ENCODE results near the gene HEBP2.
A peak's percentile ranks its signal among the peaks of the same experiment; 100 is the strongest.

HEBP2 gene

DNA sequence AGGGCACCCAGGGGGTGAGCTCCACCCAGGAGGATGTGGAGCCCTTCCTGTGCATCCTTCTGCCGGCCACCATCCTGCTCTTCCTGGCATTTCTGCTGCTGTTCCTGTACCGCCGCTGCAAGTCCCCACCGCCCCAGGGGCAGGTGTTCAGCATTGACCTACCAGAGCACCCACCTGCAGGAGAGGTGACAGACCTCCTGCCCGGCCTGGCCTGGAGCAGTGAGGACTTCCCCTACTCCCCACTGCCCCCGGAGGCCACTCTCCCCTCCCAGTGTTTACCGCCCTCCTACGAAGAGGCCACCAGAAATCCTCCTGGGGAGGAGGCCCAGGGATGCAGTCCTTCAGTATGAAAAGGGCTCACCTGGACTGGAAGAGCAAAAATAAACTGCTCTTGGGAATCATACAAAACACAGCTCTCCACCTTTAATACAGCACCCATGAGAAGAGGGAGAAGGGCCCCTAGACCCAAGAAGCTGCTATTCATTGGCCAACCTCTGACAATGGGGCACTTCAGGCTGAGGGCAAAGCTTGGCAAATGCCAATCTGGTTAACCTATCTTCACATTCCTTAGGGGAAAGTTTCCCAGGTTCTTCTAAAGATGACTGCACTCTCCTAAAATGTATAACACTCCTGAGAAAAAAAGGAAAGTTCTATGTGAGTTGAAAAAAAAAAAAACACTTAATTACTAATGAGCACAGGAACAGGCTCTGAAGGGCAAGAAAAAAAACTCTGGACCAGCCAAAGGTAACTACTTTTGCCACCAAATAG lies 21.3 kb upstream of the HEBP2 start:
- TF ChIP-seq, protein P1, sequence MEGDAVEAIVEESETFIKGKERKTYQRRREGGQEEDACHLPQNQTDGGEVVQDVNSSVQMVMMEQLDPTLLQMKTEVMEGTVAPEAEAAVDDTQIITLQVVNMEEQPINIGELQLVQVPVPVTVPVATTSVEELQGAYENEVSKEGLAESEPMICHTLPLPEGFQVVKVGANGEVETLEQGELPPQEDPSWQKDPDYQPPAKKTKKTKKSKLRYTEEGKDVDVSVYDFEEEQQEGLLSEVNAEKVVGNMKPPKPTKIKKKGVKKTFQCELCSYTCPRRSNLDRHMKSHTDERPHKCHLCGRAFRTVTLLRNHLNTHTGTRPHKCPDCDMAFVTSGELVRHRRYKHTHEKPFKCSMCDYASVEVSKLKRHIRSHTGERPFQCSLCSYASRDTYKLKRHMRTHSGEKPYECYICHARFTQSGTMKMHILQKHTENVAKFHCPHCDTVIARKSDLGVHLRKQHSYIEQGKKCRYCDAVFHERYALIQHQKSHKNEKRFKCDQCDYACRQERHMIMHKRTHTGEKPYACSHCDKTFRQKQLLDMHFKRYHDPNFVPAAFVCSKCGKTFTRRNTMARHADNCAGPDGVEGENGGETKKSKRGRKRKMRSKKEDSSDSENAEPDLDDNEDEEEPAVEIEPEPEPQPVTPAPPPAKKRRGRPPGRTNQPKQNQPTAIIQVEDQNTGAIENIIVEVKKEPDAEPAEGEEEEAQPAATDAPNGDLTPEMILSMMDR (IDR thresholded peaks at IDR 0.05; ENCODE audit: low read depth, low read length), result no peak
- no peak overlapping the region for H3K4me3 ChIP-seq (replicated peaks in 1 of 2; ENCODE audit: low read depth in 2 of 2, low read length in 2 of 2)
- no peak for DNase-seq (ENCODE audit: low read depth in 2 of 2)

DNA sequence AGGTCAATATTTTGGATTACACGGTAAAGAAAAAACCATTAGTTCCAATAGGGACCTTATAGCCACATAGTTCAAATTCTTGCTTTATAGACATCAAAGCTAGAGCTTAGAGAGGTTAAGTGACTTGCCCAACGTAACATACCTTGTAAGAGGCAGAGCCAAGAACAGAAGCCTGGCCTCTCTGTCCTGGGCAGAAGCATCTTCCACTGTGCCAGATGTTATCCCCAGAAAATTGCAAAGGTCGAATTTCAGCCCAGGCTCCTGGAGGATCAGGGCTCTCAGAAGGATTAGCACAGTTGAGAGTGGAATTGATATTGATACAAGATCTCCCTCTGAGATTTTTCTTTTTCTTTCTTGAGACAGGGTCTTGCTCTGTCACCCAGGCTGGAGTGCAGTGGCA lies 20.2 kb upstream of the HEBP2 start:
- H3K4me3 ChIP-seq (replicated peaks in 1 of 2; ENCODE audit: low read depth in 2 of 2, low read length in 2 of 2), result no peak overlapping the region
- TF ChIP-seq, protein P1 (IDR thresholded peaks at IDR 0.05; ENCODE audit: low read depth, low read length), result no peak
- no peak for DNase-seq (ENCODE audit: low read depth in 2 of 2)

DNA sequence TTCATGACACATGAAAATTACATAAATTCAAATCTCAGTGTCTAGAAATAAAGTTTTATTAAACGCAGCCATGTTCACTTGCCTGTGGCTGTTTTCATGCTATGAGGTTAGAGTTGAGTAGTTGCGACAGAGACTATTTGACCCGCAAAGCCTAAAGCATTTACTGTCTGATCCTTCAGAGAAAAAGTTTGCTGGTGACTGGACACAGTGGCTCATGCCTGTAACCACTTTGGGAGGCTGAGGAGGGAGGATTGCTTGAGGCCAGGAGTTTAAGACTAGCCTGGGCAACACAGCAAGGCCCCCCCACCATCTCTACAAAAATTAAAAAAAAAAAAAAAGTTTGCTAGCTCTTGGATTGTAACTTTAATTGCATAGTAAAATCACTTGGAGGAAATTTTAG lies 17.1 kb upstream of the HEBP2 start:
- TF ChIP-seq, protein P1 (IDR thresholded peaks at IDR 0.05; ENCODE audit: low read depth, low read length), result no peak
- H3K4me3 ChIP-seq (replicated peaks in 1 of 2; ENCODE audit: low read depth in 2 of 2, low read length in 2 of 2), result no peak overlapping the region

DNA sequence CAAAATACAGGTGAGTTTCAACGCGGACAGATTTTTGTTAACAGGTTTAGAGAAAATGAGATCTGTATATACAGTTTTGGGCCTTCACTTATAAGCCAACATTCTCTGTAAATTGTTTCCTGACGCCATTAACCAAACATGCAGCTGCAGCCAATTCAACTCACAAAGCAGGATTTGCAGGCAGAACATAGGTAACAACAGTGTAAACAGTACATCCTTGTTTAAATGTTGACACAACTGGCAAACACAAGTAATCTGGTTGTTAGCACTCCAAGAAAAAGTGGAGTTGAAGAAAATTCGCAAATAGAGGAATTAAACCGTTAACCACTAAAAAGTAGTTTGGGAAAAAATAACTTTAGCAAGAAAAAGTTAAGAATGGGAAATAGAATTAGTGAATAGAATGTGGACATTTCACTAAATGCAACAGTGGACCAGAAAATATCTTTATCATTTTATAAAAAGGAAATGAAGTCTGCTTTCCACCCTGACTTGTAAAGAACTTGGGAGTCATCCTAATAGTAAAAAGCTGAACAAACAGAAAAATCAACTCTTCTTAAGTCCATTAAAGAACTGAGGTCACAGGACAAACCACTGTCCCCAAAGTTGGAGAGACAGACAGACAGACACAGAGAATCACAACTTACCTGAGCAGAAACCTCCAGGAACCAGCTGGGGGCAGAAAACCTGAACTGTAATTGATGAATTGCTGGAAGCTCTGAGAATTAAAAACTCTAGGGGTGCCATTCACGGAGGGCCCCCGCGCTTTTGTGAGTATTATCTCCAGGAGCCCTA lies 16.2 kb upstream of the HEBP2 start:
- TF ChIP-seq, protein P1 (IDR thresholded peaks at IDR 0.05; ENCODE audit: low read depth, low read length), result no peak
- no peak overlapping the region for H3K4me3 ChIP-seq (replicated peaks in 1 of 2; ENCODE audit: low read depth in 2 of 2, low read length in 2 of 2)
- no peak for DNase-seq (ENCODE audit: low read depth in 2 of 2)

More for the DNA sequence above, 17.1 kb upstream of the HEBP2 start:
- no peak for DNase-seq (ENCODE audit: low read depth in 2 of 2)

DNA sequence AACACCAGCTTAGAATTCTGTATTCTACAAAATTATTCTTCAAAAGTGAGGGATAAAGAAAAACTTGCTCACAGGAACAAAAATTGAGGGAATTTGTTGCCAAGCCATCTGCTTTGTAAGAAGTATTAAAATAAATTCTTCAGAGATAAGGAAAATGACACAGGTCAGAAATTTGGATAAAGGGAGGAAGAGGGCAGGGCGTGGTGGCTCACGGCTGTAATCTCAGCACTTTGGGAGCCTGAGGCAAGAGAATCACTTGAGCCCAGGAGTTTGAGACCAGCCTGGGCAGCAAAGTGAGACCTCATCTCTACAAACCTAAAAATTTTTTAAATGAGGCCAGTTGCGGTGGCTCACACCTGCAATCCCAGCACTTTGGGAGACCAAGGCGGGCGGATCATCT lies 14.5 kb upstream of the HEBP2 start:
- no peak overlapping the region for H3K4me3 ChIP-seq (replicated peaks in 1 of 2; ENCODE audit: low read depth in 2 of 2, low read length in 2 of 2)
- DNase-seq (ENCODE audit: low read depth in 2 of 2), result no peak
- TF ChIP-seq, protein P1 (IDR thresholded peaks at IDR 0.05; ENCODE audit: low read depth, low read length), result no peak

DNA sequence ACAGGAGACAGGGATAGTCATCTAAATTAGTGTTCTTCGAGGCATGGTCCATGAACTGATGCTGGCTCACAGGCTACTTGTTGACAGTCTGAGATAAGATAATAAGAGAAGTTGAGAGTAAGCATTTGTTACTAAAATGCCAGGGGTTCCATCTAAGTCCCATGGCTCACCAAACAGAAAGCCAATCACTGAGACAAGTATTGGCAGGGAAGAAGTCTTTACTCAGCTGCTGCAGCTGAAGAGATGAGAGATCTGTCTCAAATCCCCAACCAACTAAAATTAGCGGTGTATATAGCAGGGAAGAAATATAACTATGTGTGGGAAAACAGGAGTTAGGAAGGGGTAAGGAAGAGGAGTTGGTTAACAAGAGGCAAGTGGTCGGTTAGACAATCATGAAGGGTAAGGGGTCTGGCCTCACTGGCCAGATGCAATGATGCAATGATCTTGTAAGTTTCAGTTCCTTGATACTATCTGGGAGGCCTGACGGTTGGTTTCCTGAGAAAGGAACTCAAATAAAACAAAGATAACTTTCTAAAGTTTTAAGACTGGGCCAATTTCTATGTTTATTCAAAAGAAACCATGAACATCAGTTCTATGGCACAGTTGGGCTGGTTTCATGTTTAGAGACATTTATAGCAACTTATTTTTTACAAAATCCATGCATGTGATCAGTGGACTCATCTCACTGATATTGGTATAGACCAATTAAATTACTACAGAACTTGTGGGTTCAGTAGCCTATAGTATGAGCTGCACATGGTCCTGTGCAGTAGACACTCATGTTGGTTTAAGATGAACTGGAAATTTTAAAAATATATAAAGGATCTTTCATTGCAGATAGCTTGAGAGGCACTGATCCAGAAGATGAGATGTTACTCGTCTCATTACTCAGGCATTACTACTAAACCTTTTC lies 9.9 kb upstream of the HEBP2 start:
- peak in 1 of 2 donors; percentile 65 for DNase-seq (ENCODE audit: low read depth in 2 of 2)
- TF ChIP-seq, protein P1 (IDR thresholded peaks at IDR 0.05; ENCODE audit: low read depth, low read length), result no peak
- H3K4me3 ChIP-seq (replicated peaks in 1 of 2; ENCODE audit: low read depth in 2 of 2, low read length in 2 of 2), result no peak overlapping the region
